HG02763 (cell line): Measurements from ENCODE around the gene CCL8.
"Not testable (repeated sequence)": the region's sequence is repeated elsewhere in the genome, so short reads cannot be mapped to it uniquely, and the experiment has no call there.

Experiments used
- ATAC-seq: cut with Tn5 transposase; IDR thresholded peaks from one replicate; pipeline ENCODE4 v1.9.1; 2021; ENCODE audit warnings: mild to moderate bottlenecking, moderate library complexity; ENCODE audit not compliant: unreplicated experiment

CCL8 gene

GRCh38 chr17:34313164-34313563, 6.1 kb upstream of the CCL8 start:
- no peak for ATAC-seq

GRCh38 chr17:34314279-34314678, 5.0 kb upstream of the CCL8 start:
- ATAC-seq = no peak

GRCh38 chr17:34318474-34318873, 761 bp upstream of the CCL8 start:
- ATAC-seq = no peak

- no peak for ATAC-seq
Measured at GRCh38 chr17:34321964-34322363, 2.7 kb downstream of the CCL8 start.

- not testable (repeated sequence) for ATAC-seq
Measured at GRCh38 chr17:34327580-34327979, 8.3 kb downstream of the CCL8 start.

- ATAC-seq = no peak
Measured at GRCh38 chr17:34337701-34338100, 18.5 kb downstream of the CCL8 start.

- no peak for ATAC-seq
Measured at GRCh38 chr17:34339138-34339770, 20.0 kb downstream of the CCL8 start.

GRCh38 chr17:34341916-34342315, 22.7 kb downstream of the CCL8 start:
- ATAC-seq = no peak

GRCh38 chr17:34347063-34347462, 27.8 kb downstream of the CCL8 start:
- ATAC-seq = no peak

- ATAC-seq = no peak
Measured at GRCh38 chr17:34349751-34350150, 30.5 kb downstream of the CCL8 start.

- ATAC-seq = no peak
Measured at GRCh38 chr17:34351096-34351495, 31.9 kb downstream of the CCL8 start.

GRCh38 chr17:34352191-34352590, 33.0 kb downstream of the CCL8 start:
- no peak for ATAC-seq

GRCh38 chr17:34354637-34355036, 35.4 kb downstream of the CCL8 start:
- no peak for ATAC-seq

GRCh38 chr17:34356194-34356593, 37.0 kb downstream of the CCL8 start, which contains the start of gene CCL13:
Gene CCL13 (plus strand): TSS chr17:34356480. CDS start chr17:34356527, 47 bp downstream.
- no peak for ATAC-seq

- no peak for ATAC-seq
Measured at GRCh38 chr17:34357398-34357797, 38.2 kb downstream of the CCL8 start.

GRCh38 chr17:34358631-34359030, 39.4 kb downstream of the CCL8 start:
- ATAC-seq = no peak

GRCh38 chr17:34360601-34361270, 41.5 kb downstream of the CCL8 start:
- ATAC-seq = no peak

- peak; percentile 50 for ATAC-seq
Measured at GRCh38 chr17:34361478-34362061, 42.3 kb downstream of the CCL8 start.

GRCh38 chr17:34363183-34363661, 44.0 kb downstream of the CCL8 start, which contains the start of gene CCL1:
Gene CCL1 (minus strand): TSS chr17:34363233. CDS start chr17:34363161, 72 bp downstream.
- ATAC-seq = no peak

- ATAC-seq = no peak
Measured at GRCh38 chr17:34364751-34365150, 45.5 kb downstream of the CCL8 start.

GRCh38 chr17:34365340-34365739, 46.1 kb downstream of the CCL8 start:
- ATAC-seq = no peak

GRCh38 chr17:34366010-34366409, 46.8 kb downstream of the CCL8 start:
- no peak for ATAC-seq
